HG03025 (cell line): ENCODE measurements around the gene GNAI2.
"Not testable (repeated sequence)": the region's sequence is repeated elsewhere in the genome, so short reads cannot be mapped to it uniquely, and the experiment has no call there.

Experiments
- ATAC-seq: cut with Tn5 transposase; IDR thresholded peaks from one replicate; pipeline ENCODE4 v1.9.1; 2021; ENCODE audit warnings: mild to moderate bottlenecking, moderate library complexity; ENCODE audit not compliant: unreplicated experiment, low FRiP score

GNAI2 gene

DNA sequence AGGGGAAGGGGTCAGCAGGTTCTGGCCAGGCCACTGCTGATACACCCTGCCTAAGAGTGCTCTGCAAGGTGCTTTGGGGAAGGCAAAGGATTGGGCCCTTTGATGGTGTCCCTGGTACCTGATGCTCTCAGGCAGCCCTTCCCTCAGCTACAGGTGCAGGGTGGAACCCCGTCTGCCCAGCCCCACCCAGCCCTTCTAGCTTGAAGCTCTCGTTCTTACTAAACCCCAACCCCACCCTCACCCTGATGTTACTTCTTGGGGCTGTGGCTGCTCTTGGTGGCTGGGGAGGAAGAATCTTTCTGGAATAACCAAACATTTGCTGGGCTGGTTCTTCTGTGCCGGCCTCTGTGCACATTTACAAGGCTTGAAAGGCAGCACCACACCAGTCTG is 6.4 kb downstream of the GNAI2 start:
- no peak for ATAC-seq

DNA sequence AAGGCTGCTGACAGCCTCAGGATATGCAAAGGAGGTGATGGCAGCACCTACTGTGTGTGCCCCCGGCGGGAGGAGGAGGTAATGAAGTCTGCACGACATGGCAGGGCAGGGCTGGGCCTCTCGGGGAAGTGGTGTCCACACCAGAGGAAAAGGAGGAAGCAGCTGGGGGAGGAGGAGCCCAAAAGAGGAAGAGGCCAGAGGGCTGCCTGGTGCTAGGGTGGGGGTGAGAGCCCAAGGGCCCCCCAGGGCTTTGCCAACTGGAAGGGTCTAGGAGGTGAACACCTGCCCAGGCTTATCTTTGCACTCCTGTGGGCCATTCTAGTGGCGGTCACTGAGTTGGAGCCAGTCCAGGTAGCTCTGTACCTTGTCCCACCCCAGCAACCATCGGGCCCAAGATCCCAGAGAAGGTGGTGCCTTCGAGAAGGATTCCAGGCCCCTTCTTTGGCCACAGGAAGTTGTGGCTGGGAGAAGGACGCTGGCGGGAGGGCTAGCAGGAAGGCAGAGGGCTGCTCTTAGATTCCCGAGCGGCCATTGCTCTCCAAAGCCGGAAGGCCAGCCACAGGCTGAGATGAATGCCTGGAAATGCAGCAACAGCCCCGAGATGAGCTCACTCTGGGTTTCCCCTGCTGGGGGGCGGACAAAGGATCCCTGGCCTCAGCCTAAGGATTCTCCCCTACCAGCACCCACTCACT is 7.0 kb downstream of the GNAI2 start:
- ATAC-seq: no peak

DNA sequence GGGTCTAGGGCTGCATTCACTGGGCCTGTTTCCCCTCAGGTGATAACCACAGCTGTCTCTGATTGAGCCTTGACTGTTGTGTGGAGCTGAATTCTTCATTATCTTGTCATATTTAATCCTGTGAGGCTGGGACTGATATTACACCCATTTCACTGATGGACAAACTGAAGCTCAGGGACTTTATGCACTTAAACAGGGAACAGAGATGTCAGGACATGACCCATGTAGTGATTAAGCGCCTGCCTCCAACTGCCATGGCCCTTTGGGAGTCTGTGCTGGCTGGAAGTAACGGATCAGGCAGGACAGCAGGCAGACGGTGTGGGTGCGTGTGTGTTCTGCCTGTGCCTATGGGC is 7.5 kb downstream of the GNAI2 start:
- no peak for ATAC-seq

DNA sequence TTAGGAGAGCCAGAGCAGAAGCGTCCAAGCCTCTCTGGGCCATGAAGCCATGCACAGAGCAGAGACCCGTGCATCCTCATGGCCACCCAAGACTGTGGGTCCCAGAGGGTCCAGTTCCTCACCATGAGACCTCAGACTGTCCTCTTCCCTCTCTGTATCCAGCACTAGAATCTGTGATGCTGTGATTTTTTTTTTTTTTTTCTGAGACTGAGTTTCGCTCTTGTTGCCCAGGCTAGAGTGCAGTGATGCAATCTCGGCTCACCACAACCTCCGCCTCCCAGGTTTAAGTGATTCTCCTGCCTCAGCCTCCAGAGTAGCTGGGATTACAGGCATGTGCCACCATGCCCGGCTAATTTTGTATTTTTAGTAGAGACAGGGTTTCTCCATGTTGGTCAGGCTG is 8.8 kb downstream of the GNAI2 start:
- not testable (repeated sequence) for ATAC-seq

DNA sequence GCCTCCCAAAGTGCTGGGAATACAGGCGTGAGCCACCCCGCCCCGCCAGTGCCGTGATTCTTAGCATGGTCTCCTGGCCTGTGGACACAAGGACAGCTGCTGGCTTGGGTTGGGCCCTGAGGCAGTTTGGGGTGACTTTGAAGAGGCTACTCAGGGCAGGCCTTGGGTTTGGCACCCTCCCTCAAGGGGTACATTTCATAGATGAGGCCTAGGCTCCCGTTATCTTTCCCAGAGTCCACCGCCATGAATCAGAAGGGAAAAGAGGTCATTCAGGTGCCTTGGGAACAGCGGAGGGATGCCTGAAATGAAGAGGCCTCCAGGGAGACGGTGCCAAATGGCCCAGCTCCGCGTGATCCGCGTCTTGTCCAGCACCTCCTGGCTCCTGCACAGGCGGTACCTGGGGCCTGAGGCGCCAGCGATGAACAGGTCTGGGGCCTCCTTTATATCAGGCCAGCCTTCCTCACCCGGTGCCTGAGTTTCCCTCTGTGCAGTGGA is 9.3 kb downstream of the GNAI2 start:
- no peak for ATAC-seq

DNA sequence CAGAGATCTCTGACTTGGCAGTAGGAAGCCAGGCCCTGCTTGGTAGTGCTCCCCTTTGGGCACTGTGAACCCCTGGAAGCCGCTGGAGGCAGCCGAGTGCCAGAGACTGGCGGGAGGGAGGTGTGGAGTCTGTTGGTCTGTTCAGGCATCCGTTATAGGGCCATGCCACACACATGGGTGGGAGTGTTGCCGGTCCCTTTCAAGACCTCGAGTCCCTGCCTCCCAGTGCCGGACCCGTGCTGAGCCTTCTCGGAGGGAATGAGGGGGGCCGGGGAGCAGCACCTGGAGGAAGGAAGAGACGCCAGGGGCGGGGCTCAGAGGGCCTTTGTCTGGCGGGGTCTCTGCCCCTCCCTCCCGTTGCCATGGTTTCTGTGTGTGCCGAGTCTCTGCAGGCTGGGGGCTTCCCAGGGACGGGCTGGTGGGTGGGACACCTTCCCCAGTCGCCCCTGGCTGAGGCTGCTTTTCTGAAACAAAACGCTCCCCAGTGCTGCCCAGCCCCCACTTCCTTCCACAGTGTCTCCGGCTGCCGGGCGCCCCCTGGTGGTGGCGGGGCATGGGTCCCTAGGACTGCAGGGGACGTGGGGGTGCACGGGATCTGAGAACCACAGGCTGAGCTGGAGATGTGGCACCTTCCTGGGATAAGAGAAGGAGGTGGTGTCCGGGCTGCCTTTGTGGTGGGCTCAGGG is 10.0 kb downstream of the GNAI2 start:
- peak; percentile 59 for ATAC-seq

DNA sequence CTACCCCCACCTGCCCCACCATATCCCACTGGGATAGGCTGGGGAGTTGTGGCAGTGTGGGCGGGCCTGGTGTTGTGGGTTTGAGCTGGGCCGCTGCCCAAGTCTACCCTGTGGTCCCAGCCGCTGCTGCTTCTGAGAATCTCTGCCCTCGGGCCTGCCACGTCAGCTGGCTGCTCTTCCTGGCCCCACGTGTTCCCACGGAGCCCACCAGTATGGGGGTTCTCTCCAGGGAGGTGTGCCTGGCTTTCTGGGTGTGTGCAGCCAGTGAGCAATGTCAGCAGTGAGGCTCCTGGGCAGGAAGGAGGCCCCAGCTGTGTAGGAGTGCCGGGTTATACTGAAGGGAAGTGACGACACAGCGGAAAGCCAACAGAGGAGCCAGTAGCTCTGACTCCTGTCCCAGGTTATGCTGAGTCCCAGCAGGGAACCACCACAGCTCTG is 10.5 kb downstream of the GNAI2 start:
- ATAC-seq: peak; percentile 34

DNA sequence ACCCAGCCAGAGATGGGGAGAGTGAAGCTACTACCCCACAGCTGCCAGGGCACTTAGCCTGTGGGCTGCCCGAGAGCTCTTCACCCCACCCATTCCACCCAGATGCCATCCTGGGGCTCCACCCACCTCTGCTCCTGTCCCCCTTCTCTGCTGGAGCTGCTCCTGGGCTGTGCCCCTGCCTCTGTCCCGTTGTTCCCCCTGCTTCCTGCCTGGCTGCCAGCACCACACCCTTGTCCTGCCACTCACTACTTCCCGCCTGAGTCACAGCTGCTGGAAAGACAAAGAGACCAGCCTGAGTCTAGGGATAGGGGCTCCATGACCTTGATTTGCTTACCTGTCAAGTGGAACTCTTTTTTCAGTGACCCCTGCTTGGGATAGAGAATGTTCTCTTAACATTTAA is 12.4 kb downstream of the GNAI2 start:
- no peak for ATAC-seq

DNA sequence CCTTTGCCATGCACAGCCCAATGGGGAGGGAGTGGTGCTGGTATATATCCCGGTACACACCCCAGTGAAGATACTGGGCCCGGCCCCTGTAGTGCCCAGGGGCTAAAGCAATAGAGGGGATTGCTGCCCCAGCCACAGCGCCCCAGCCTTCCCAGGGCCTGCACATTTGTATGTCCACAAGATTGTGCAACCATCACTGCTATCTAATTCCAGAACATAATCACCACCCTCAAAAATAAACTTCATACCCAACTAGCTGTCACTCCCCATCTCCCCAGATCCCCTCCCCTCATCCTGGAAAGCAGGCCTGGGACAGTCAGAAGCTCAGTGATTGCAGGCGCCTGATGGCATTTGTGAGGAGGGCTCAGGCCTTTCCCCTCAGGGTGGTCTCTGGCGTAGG is 13.5 kb downstream of the GNAI2 start:
- ATAC-seq: no peak

DNA sequence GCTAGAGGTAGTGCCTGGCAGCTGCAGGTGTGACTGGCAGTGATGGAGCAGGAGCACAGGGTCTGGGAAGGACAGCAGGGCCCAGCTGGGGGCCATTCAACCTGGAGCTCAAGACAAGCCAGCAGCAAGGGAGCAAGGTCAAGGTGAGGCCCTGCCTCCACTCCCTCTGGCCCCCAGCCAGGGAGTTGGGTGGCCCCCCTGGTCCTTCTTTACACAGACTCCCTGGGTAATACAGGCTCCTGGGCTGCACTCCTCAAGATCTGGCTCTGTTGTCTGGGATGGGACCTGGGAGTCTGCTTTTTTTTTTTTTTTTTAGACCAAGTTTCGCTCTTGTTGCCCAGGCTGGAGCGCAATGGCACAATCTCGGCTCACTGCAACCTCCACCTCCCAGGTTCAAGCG is 14.5 kb downstream of the GNAI2 start:
- ATAC-seq: no peak

DNA sequence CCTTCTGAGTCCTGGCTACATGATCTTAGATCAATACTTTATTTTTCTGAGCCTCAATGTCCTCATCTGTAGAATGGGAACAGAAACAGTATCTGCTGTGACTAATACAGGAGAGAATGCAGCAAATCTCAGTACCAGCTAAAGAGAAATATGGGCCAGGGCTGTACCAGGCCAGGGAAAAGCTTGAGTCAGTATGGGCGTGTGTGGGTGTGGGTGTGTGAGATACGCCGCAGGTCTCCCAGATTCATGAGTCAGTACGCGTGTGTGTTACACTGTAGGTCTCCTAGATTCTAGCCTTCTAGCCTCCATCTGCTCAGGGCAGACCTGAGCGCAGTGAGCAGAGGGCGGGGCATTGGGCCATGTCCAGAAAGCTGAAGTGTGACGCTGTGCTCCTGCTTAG is 15.2 kb downstream of the GNAI2 start:
- no peak for ATAC-seq

DNA sequence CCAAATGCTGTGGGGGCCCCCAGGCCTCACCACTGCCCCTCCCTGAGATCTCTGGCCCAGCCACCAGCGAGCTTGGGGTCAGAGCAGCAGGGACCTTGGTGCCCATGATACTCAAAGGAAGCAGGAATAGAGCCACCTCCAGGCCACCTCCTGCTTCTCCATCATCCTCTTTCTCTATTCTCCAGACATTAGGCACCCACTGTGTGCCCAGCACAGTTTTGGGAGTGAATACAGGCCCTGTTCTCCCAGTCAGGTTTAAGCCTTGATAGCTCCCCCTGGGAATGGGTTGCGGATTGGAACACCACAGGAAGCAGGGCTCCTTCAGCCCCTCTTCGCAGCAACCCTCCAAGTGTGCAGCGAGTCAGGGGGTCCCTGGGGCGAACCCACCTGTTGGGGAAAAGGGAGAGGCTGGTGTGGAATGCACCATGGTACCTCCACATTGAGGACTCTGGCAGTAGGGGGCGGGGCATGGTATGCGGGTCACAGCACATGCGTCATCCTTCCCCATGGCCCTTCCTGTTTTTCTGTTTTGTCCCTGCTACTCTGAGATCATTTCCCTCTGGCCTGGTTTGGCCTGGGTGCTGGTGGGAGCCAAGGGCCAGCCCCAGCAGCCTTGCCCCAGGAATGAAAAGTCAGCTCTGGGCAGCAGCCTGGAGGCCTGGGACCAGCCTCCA is 18.7 kb downstream of the GNAI2 start:
- no peak for ATAC-seq

DNA sequence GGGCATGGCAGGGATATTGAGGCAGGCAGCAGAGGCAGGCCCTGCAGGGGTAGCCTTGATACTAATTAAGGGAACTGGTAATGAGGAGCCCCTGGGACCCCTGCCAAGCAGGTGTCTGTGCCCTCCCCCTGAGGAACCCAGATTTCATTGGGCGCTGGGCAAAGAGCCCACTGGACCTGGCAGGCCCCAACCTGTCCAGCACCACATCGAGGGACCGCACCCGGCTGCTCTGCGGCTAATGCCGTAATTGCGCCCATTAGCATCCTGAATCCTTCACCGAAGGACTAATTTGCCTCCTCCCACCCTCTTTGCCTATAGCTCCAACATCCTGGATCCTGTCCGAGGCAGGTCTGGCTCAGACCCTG is 19.2 kb downstream of the GNAI2 start:
- no peak for ATAC-seq

DNA sequence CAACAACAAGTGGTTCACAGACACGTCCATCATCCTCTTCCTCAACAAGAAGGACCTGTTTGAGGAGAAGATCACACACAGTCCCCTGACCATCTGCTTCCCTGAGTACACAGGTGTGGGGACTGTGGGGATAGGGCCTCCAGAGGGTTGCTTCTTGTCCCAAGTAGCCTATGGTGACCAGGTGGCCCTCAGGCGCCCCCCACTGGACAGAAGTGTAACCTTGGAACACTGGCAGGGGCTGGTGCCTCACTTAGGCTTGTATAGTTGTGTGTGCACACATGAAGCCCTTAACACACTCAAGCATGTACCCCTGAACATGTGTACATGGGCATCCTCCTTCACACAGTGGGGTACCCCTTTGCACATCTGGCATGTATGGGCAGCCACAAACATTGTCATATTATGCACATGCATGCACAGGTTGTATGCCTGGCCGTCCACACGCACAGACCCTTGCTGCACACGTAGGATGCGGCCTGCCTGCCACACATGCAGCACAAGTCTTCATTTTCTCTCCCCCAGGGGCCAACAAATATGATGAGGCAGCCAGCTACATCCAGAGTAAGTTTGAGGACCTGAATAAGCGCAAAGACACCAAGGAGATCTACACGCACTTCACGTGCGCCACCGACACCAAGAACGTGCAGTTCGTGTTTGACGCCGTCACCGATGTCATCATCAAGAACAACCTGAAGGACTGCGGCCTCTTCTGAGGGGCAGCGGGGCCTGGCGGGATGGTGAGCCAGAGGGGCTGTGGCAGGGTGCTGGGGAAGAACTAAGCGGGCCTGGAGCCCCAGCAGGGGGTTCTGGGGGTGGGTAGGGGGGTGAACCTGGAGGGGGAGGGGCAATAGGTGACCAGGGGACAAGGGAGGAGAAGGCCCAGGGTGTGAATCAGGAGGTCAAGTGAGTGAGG is 21.2 kb downstream of the GNAI2 start:
- ATAC-seq: no peak

DNA sequence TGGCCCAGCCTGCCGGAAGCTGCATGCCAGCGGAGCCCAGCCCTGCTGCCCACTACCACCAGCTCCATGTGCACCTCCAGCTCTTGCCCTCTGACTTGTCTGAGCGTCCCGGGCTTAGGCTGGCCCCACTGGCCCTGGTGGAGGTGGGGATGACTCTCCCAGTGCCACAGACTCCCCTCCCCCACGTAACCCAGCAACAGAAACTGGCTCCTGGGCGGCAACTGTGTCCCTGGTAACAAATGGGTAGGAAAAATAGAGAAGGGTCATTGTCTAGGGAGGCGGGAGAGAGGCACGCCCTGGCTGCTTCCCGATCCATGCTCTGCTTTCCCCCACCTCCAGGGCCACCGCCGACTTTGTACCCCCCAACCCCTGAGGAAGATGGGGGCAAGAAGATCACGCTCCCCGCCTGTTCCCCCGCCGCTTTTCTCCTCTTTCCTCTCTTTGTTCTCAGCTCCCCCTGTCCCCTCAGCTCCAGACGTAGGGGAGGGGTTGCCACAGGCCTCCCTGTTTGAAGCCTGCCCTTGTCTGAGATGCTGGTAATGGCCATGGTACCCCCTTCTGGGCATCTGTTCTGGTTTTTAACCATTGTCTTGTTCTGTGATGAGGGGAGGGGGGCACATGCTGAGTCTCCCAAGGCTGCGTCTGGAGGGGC is 22.2 kb downstream of the GNAI2 start:
- ATAC-seq: no peak

DNA sequence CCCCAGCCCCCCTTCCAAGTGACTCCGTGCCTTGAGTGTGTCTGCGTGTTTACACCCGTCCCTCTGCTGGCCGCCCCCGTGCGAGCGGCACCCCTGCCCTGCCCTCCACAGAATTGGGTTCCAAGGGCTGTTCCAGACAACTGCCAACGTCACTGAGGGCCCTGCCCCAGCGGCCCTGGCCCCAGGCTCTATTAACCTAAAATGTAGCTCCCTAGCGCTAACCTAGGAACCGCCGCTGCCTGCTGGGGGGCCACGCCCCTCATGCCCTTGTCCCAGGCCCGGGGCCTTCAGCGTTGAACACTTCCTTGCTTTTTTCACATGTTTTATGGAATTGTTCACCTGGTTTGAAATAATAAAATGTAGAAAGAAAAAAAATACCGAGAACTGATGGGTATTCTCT is 23.0 kb downstream of the GNAI2 start:
- ATAC-seq: no peak

DNA sequence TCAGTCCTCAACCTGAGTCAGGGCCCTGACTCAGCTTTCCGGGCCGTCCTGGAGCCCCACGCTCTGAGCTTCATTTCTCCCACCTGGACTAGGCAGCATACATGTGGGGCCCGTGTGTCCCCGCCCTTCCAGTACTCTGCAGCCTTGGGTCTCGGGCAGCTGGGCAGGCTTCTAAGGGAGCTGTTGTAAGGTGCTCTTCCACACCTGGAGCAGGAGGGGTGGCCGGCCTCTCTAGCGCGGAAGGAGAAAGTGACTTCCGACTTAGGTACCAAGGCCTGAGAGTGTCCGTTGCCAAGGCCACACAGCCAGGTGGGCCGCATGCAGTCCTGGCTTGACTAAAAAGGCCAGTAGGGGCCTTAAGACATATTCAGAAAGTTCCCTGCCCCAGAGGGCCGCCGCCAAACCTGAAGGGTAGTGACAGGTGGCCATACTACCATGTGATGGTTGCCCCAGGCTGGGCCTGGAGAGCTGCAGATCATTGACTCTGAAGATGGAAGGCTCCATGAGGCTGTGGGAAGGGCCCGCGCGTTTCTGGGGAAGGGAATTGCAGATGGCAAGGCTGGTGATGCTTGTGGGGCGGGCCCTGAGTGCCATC is 23.5 kb downstream of the GNAI2 start:
- no peak for ATAC-seq

DNA sequence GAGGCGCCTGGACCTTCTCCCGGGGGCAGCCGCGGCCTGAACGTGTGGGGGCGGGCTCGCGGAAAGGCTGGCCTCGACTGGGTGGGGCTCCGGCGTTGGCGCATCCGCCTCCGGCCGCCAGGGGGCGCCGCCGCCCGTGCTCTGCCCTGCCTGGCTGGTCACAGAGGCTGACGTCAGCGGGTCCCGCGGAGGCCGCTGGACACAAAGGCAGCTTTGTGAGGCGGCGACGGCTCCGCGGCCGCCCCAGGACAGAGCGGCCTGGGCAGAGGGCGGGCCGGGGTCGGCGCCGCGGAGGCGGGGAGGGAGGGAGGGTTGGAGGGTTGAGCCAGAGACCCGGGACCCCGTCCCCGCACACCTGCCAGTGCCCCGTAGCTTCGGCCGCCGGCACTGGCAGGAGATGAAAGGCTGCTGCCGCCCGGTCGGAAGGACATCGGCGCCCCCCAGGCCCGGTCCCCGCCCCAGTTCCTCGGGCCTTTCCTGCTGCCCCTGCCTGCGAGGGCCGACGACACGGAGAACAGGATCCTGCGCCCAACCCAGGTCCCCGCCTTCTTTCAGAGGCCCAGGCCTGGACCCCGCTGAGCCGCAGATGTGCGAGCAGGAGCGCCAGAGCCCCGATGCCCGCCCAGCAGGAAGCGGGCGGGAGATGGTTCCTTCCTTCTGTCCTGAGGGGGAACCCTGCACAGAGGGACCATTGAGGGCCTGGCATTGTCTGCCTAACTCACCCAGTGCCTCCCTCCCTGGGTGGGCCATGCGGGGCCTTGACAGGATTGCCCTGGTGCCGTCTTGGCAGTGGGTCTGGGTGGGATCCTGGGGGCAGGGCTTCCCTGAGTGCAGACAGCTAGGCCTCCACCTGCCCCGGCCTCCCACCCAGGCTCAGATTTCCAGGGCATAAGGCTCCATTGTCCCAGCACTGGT is 24.3 kb downstream of the GNAI2 start:
- ATAC-seq: peak; percentile 73

DNA sequence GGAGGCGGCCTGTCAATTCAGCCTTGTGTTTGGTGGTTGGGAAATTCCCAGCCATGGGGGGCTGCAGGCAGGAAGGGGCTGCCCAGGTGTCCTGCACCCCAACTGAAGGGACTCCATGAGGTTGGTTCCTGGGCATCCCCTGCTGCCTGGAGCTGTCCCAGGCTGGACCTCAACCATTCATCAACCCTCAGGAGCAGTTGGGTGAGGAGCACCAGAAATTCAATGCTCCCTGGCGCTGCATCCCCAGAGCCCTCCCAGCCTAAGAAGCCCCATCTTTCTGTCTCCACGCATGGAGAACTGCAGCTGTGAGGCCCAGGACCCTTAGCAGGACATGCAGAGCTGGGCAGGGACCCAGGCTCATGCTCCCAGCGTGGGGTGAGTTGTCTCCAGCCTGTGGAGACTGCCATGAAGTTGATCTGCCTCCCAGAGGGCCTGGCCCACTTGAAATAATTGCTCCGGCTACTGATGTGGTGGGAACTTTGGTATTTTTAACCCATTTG is 25.0 kb downstream of the GNAI2 start:
- no peak for ATAC-seq
